GM13977 (cell line): Measurements from ENCODE around the gene CARHSP1.
"Not testable (repeated sequence)": the region's sequence is repeated elsewhere in the genome, so short reads cannot be mapped to it uniquely, and the experiment has no call there.

Source experiments
- DNase-seq: peaks from one replicate; pipeline ENCODE4 v3.0.0; 2012; ENCODE audit warnings: low spot score
- in situ Hi-C: fragments of 300-500 bp; cut with MboI; formaldehyde crosslinking; loops from one replicate; pipeline ENCODE4 v1.12.0; 2022; ENCODE audit warnings: low sequenced_read_pairs, low pct_unique_long_range_greater_than_20kb, mixed read lengths, inconsistent platforms; ENCODE audit not compliant: unreplicated experiment
- TF ChIP-seq, protein P1 (sequence below): IDR thresholded peaks from 2 replicates; pipeline ENCODE4 v1.5.1; 2012; ENCODE audit warnings: mild to moderate bottlenecking, control low read depth; ENCODE audit not compliant: insufficient read depth; ENCODE audit errors: extremely low read depth, missing control alignments

CARHSP1 gene

DNA sequence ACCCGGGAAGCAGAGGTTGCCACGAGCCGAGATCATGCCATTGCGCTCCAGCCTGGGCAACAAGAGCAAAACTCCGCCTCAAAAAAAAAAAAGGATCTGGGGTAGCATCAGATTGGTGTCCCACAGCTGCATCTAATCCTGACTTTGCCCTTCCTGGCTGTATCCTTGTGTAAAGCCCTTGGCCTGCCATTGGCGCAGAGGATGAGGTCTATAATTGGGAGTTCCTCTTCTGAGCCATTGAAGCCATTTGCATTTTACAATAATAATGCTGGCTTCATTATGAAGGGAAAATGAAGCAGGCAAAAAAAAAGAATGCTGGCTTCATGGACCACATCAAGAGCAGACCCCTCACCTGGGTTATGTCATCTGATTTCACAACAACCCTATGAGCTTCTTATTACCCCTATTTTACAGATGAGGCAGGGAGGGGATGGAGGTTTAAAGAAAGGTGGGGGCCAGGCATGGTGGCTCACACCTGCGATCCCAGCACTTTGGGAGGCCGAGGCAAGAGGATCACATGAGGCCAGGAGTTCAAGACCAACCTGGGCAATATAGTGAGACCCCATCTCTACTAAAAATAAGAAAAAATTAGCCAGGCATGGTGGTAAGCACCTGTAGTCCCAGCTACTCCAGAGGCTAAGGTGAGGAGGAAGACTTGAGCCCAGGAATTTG is 12.2 kb upstream of the CARHSP1 start:
- no peak for DNase-seq
- in situ Hi-C loops, result no loop called here
- TF ChIP-seq, protein P1, sequence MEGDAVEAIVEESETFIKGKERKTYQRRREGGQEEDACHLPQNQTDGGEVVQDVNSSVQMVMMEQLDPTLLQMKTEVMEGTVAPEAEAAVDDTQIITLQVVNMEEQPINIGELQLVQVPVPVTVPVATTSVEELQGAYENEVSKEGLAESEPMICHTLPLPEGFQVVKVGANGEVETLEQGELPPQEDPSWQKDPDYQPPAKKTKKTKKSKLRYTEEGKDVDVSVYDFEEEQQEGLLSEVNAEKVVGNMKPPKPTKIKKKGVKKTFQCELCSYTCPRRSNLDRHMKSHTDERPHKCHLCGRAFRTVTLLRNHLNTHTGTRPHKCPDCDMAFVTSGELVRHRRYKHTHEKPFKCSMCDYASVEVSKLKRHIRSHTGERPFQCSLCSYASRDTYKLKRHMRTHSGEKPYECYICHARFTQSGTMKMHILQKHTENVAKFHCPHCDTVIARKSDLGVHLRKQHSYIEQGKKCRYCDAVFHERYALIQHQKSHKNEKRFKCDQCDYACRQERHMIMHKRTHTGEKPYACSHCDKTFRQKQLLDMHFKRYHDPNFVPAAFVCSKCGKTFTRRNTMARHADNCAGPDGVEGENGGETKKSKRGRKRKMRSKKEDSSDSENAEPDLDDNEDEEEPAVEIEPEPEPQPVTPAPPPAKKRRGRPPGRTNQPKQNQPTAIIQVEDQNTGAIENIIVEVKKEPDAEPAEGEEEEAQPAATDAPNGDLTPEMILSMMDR, result no peak

GRCh38 chr16:8878523-8878911 is 9.7 kb upstream of the CARHSP1 start:
- no peak for DNase-seq
- TF ChIP-seq, protein P1, result no peak
- in situ Hi-C loops, result loop anchor here (10.0 kb wide), 1 partner anchor 214 kb away; no protein-coding TSS in a partner anchor

DNA sequence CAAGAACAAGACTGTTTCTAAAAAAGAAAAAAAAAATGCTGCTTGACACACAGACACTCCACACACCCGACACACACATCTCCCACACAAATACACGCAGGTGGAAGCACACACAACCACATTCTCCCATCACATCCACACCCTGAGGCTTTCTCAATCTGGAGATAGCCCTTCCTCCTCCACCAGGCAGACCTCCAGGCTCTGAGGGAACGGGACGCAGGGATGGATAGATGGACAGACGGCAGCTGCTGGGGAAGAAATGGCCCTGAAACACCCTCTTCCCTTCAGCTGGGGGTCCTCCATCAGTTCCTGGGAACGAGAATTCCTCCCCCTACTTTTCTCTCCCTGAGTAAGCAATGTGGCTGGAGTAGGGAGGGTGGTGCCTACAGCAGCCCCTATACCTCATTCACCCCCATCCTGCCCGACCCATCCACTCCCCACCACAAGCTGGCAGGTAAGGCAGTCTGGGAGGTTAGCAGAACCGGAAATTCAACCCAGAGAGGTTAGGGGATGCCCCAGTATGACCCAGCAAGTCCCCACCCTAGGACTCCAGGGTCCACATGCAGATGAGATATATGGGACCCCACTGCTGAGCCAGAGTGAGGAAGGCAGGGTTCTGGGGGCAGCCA is 9.2 kb upstream of the CARHSP1 start:
- DNase-seq, result no peak
- in situ Hi-C loops, result loop anchor here (10.0 kb wide), 1 partner anchor 213 kb away; no protein-coding TSS in a partner anchor

GRCh38 chr16:8875317-8875716 is 6.5 kb upstream of the CARHSP1 start:
- in situ Hi-C loops, result loop anchor here (10.0 kb wide), 1 partner anchor 211 kb away; no protein-coding TSS in a partner anchor
- DNase-seq, result not testable (repeated sequence)

More for the DNA sequence above, 9.2 kb upstream of the CARHSP1 start:
- TF ChIP-seq, protein P1, result no peak

- DNase-seq, result no peak
- TF ChIP-seq, protein P1, result no peak
- in situ Hi-C loops, result loop anchor here (10.0 kb wide), 1 partner anchor 210 kb away; no protein-coding TSS in a partner anchor
Observed at GRCh38 chr16:8874388-8874787, 5.6 kb upstream of the CARHSP1 start.

DNA sequence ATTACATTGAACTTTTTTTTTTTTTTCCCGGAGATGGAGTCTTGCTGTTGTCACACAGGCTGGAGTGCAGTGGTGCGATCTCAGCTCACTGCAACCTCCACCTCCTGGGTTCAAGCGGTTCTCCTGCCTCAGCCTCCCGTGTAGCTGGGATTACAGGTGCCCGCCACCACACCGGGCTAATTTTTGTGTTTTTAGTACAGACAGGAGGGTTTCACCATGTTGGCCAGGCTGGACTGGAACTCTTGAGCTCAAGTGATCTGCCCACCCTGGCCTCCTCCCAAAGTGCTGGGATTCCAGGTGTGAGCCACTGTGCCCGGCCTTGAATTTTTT is 5.0 kb upstream of the CARHSP1 start:
- in situ Hi-C loops, result loop anchor here (10.0 kb wide), 1 partner anchor 209 kb away; no protein-coding TSS in a partner anchor
- not testable (repeated sequence) for DNase-seq

DNA sequence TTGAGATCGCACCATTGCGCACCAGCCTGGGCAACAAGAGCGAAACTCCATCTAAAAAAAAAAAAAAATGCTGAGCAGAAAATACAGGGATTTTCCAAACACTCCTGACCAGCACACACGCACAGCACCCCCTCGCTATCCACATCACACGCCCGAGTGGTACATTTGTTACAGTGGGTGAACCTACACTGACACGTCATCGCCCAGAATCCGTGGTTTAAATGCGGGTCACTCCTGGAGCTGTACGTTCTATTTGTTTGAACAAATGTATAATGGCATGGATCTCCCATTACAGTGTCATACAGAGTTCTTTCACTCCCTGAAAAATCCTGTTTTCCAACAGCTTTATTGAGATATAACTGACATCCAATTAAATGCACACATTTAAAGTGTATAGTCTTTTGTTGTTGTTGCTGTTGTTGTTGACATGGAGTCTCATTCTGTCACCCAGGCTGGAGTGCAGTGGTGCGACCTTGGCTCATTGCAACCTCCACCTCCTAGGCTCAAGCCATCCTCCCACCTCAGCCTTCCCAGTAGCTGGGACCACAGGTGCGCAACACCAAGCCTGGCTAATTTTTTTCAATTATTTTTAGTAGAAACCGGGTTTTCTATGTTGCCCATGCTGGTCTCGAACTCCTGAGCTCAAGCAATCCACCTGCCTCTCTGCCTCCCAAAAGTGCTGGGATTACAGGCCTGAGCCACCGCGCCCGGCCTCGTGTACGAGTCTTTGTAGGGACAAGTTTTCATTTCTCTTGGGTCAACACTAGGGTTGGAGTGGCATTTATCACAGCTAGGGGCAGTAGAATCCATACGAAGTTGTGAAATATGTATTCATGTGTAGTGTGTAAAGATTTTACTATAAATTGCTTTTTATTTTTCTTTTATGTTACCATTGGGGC is 4.4 kb upstream of the CARHSP1 start:
- in situ Hi-C loops, result loop anchor here (10.0 kb wide), 1 partner anchor 208 kb away; no protein-coding TSS in a partner anchor
- DNase-seq, result no peak
- TF ChIP-seq, protein P1, result peak; percentile 20
